Fibroblast of skin of right quadriceps (primary cell): Measurements from ENCODE around the gene VAMP5.
"Not testable (repeated sequence)": the region's sequence is repeated elsewhere in the genome, so short reads cannot be mapped to it uniquely, and the experiment has no call there.

Source experiments
- DNase-seq: peaks from one replicate; pipeline ENCODE4 v3.0.0-alpha.2; 2013

Gene VAMP5

GRCh38 chr2:85551698-85552678 lies 32.2 kb upstream of the VAMP5 start:
- DNase-seq: peak; percentile 65

GRCh38 chr2:85553184-85553583 lies 31.0 kb upstream of the VAMP5 start:
- DNase-seq: no peak

- no peak for DNase-seq
These were observed 29.1 kb upstream of the VAMP5 start for GRCh38 chr2:85554980-85555612.

DNA sequence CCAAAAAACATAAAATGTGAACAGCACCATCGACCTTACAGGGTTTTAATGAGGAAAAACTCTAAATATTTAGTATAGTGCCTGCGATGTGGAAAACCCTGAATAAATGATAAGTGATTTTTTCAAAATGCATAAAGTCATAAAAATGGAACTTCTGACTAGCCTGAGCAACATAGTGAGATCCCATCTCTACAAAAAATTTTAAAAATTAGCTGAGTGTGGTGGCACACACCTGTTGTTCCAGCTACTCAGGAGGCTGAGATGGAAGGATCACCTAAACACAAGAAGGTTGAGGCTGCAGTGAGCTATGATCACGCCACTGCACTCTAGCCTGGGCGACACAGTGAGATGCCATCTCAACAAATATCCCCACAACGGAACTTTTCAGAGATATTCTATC lies 27.1 kb upstream of the VAMP5 start:
- no peak for DNase-seq

DNA sequence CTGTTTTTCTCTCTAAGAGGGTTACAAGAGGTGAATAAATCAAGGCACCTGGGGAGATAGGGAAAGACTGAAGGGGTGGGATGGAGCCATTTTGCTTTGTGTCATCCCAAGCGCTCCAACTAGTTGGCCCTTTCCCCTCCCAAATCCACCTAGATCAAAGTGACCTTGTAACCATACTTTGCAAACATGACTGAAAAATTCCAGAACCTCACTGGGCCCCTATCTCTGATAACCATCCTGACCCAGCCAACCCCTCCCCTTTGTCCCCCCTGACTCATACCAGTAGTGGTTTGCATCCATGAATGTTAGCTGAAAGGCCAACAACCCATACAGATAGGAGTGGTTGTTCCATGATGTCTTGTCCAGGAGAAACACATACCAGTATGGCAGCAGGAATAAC lies 26.1 kb upstream of the VAMP5 start:
- no peak for DNase-seq

- DNase-seq: not testable (repeated sequence)
These were observed 23.9 kb upstream of the VAMP5 start for GRCh38 chr2:85560403-85560726.

GRCh38 chr2:85560812-85561279 lies 23.4 kb upstream of the VAMP5 start:
- DNase-seq: no peak

- DNase-seq: peak; percentile 92
These were observed 22.7 kb upstream of the VAMP5 start, which contains the start of gene GGCX for GRCh38 chr2:85561280-85562212. TSS of gene GGCX (minus strand) at chr2:85561493. CDS start at chr2:85561428, 65 bp downstream.

DNA sequence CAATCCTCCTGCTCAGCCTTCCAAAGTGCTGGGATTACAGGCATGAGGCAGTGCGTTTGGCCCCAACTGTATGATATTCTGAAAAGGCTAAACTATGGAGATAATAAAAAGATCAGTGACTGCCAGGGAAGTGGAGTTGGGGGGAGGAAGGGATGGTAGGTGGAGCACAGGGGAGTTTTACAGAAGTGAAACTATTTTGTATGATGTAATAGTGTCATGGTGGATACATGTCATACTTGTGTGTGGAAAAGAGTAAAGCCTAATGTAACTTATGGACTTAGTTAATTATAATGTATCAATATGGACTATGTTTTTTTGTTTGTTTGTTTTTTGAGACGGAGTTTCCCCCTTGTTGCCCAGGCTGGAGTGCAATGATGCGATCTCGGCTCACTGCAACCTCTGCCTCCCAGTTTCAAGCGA lies 20.1 kb upstream of the VAMP5 start:
- DNase-seq: no peak

DNA sequence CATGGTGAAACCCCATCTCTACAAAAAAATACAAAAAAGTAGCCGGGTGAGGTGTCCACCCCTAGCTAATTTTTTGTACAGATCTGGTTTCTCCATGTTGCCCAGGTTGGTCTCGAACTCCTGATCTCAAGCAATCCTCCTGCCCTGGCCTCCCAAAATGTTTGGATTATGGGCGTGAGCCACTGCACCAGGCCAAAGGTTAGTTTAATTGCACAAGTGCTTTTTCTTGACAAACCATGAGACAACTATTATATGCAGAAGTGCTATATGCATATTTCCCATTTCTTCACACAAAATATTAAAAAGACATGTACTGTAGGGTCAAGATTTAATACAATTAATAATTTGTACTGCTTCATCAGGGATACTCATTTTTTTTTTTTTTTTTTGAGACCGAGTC lies 18.0 kb upstream of the VAMP5 start:
- no peak for DNase-seq

DNA sequence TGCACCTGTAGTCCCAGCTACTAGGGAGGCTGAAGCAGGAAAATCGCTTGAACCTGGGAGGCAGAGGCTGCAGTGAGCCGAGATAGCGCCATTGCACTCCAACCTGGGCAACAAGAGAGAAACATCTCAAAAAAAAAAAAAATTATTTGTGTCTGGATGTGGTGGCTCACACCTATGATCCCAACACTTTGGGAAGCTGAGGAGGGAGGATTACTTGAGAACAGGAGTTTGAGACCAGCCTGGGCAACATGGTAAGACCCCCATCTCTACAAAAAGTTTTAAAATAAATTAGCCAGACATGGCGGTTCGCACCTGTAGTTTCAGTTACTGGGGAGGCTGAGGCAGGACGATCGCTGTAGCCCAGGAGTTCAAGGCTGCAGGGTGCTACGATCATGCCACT lies 8.5 kb upstream of the VAMP5 start:
- DNase-seq: no peak

- no peak for DNase-seq
These were observed 7.2 kb upstream of the VAMP5 start for GRCh38 chr2:85577063-85577385.

GRCh38 chr2:85577386-85578242 lies 6.6 kb upstream of the VAMP5 start, which contains the start of gene VAMP8:
TSS of gene VAMP8 (plus strand) at chr2:85577586. CDS start at chr2:85577647, 61 bp downstream.
- DNase-seq: no peak

DNA sequence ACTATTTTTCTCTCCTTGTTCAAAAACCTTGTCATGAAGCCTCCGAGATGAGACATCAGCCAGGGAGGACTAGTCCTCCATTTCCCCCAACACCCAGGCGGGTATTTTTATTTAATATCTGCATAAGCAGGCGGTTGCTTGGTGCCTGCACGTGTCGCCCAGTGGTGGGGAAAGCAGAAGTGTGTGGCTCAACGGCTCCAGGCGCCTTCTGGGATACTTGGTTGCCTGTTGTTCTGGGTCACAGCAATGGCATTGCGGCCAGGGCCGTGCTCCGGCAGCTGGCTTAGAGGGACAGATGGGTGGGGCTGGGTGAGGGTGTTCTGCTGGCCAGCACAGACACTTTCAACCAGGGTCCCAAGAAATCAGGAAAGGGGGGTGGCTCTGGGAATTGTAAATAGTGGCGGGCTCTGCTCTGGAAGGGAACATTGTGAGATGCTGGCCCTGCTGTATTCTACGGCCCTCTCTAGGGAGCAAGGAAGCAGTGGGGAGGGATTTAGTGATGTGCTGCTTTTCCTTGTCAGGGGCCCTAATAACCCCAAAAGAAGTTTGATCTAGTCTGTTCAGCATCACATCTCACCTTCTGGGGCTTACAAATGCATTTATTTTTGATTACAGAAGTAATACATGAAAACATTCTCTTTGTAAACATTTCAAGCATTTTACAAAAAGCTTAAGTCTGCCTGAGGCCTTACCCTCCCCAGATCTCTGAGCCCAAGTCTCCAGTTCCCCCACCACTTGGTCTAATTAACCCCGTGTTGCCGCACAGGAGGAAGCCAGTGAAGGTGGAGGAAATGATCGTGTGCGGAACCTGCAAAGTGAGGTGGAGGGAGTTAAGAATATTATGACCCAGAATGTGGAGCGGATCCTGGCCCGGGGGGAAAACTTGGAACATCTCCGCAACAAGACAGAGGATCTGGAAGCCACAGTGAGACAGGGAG lies 5.7 kb upstream of the VAMP5 start:
- no peak for DNase-seq

DNA sequence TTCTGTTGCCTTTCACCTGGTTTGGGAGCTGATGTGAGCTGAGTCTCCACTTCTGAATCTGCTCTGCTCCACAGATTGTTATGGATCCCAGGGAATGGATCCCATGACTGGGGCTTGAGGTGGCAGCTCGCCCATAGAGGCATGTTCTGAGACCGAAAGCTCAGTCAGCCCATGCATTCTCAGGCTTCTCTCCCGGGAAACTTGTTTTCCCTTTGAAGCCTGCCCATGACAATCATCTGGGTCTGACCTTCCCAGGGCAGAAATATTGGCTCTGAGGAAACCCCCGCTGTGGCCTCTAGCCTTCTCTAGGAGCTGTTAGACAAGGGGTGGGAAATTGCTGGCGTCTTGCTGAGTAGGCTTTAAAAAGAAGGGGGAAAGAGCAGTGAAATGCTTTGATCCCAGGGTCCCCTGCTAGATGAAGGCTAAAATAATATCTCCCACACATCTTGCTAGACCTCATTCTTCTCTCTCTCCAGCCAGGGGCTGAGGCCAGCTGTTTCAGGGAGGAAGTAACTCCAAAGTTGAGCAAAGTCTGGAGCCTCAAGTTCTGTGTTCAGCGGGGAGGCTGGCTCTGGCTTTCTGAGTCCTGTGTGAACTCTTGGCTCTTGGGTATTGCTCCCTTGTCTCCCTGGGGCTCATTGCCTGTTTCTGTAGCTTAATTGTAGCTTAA lies 4.8 kb upstream of the VAMP5 start:
- no peak for DNase-seq

- no peak for DNase-seq
These were observed 4.0 kb upstream of the VAMP5 start for GRCh38 chr2:85580206-85580605.

DNA sequence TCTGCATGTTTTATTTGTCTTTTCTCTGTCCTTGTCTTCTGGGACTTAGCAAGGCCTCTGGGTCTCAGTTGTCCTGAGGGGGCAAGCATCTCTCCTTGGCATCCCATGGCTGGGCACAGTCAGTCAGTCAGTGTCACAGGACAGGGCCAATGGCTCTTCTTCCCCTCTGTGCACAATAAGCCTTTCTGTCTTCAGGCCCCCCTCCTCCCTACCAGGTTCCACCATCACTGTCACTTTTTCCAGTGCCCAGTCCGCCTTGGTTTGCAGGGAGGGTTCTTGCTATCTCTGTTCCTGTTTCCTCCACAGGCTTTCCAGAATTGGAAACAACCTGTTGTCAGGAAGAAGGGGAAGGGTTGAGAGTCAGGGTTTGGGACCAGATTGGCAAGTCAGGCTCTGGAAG lies 1.7 kb upstream of the VAMP5 start:
- DNase-seq: no peak

DNA sequence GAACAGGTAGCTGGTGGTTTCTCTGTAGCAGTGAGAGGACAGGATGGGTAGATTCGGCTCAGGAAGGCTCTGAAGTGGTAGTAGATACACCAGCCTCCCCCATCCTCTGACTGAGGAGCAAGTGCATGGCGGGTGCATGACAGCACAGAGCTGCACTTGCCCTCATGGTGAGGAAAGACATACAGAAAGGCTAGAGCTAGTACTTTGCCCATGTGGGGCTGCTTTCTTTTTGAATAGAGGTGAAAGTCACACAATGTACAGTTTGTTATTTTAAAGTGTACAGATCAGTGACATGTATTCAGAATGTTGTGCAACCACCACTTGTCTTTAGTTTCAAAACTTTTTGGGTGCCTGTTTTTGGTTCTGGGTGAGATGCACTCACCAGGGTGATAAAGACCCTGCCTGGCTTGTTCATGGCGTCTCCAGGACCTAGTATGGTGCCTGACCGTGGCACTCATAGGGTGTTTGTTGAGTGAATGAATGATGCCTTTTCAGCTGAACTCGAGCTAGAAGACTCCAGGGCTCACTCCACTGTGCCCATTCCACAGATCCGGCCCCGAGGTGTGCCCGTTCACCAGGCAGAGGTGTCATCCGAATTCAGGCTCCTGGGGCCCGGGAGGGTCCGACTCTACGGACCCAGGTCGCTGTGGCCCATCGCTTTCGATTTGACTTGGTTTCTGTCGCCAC lies 421 bp upstream of the VAMP5 start:
- DNase-seq: no peak
